HG03439 (cell line): Measurements from ENCODE around the gene ZNRF2.

Source experiments
- ATAC-seq: cut with Tn5 transposase; IDR thresholded peaks from one replicate; pipeline ENCODE4 v1.9.1; 2021; ENCODE audit warnings: mild to moderate bottlenecking, moderate library complexity; ENCODE audit not compliant: unreplicated experiment

ZNRF2 gene

GRCh38 chr7:30284298-30285066, at the start of gene ZNRF2:
Gene ZNRF2, plus strand, starts transcription at chr7:30284597. Its CDS starts 761 bp downstream, at chr7:30285358.
- ATAC-seq, result peak; percentile 88

GRCh38 chr7:30237271-30237695, 47.1 kb upstream of the ZNRF2 start:
- ATAC-seq, result no peak

GRCh38 chr7:30238721-30239441, 45.5 kb upstream of the ZNRF2 start:
- ATAC-seq, result peak; percentile 79

- no peak for ATAC-seq
Observed at GRCh38 chr7:30240106-30240800, 44.1 kb upstream of the ZNRF2 start.

GRCh38 chr7:30241767-30242166, 42.6 kb upstream of the ZNRF2 start:
- ATAC-seq, result no peak

GRCh38 chr7:30244340-30244739, 40.1 kb upstream of the ZNRF2 start:
- ATAC-seq, result no peak

- ATAC-seq, result no peak
Observed at GRCh38 chr7:30245913-30246312, 38.5 kb upstream of the ZNRF2 start.

- ATAC-seq, result no peak
Observed at GRCh38 chr7:30246392-30246791, 38.0 kb upstream of the ZNRF2 start.

GRCh38 chr7:30247541-30248401, 36.6 kb upstream of the ZNRF2 start:
- ATAC-seq, result no peak

- no peak for ATAC-seq
Observed at GRCh38 chr7:30249316-30249715, 35.1 kb upstream of the ZNRF2 start.

- ATAC-seq, result no peak
Observed at GRCh38 chr7:30249986-30250774, 34.2 kb upstream of the ZNRF2 start.

GRCh38 chr7:30251708-30252329, 32.6 kb upstream of the ZNRF2 start:
- no peak for ATAC-seq

GRCh38 chr7:30252885-30253795, 31.3 kb upstream of the ZNRF2 start:
- ATAC-seq, result no peak

- no peak for ATAC-seq
Observed at GRCh38 chr7:30253796-30254165, 30.6 kb upstream of the ZNRF2 start.

- ATAC-seq, result no peak
Observed at GRCh38 chr7:30254248-30254647, 30.1 kb upstream of the ZNRF2 start.

GRCh38 chr7:30254717-30255063, 29.7 kb upstream of the ZNRF2 start:
- no peak for ATAC-seq

- ATAC-seq, result no peak
Observed at GRCh38 chr7:30255064-30255769, 29.2 kb upstream of the ZNRF2 start.

GRCh38 chr7:30256349-30256858, 28.0 kb upstream of the ZNRF2 start:
- ATAC-seq, result no peak
